T-helper 2 cell treated with Interferon-gamma antibody and Interleukin-4, amounts not matched to agents 5 μg/mL and 100 μg/mL, for 36 hours (primary cell): Measurements from ENCODE around the gene RBM11.
A peak's percentile ranks its signal among the peaks of the same experiment; 100 is the strongest.
"Not testable (repeated sequence)": the region's sequence is repeated elsewhere in the genome, so short reads cannot be mapped to it uniquely, and the experiment has no call there.

Experiments
- DNase-seq: peaks from one replicate; pipeline ENCODE4 v3.0.0; 2021; ENCODE audit warnings: low spot score
- H3K27ac Mint-ChIP-seq: one replicate; pipeline ENCODE4 v1.8.0; 2021; ENCODE audit warnings: mild to moderate bottlenecking, mixed read lengths
- H3K27me3 Mint-ChIP-seq: one replicate; pipeline ENCODE4 v1.8.0; 2021; ENCODE audit warnings: low read depth, mixed read lengths
- H3K36me3 Mint-ChIP-seq: one replicate; pipeline ENCODE4 v1.8.0; 2021; ENCODE audit warnings: low read depth, mixed read lengths
- H3K4me1 Mint-ChIP-seq: one replicate; pipeline ENCODE4 v1.8.0; 2021; ENCODE audit warnings: low read depth, mixed read lengths
- H3K4me3 Mint-ChIP-seq: one replicate; pipeline ENCODE4 v1.8.0; 2022; ENCODE audit warnings: mild to moderate bottlenecking, moderate library complexity, mixed read lengths
- H3K9me3 Mint-ChIP-seq: one replicate; pipeline ENCODE4 v1.8.0; 2021; ENCODE audit warnings: mixed read lengths

Gene RBM11

GRCh38 chr21:14215971-14216641 is at the start of gene RBM11:
Gene RBM11 (plus strand): TSS chr21:14216157. CDS start chr21:14216187, 30 bp downstream.
- Mint-ChIP-seq H3K27me3 (peaks cover 3% of the 10 kb centered on the region), H3K27ac (no peak within 1 kb of the TSS), H3K9me3 (no peaks in the 10 kb centered on the region), H3K4me3 (peak within 1 kb of the TSS; percentile 82), H3K36me3 (no peaks in the 10 kb centered on the region), H3K4me1 (peaks cover 2% of the 10 kb centered on the region)
- peak; percentile 72 for DNase-seq

- H3K9me3 Mint-ChIP-seq, H3K27me3 Mint-ChIP-seq, H3K27ac Mint-ChIP-seq, H3K4me1 Mint-ChIP-seq, DNase-seq, H3K36me3 Mint-ChIP-seq, H3K4me3 Mint-ChIP-seq: not testable (repeated sequence)
Observed at GRCh38 chr21:14166463-14167223, 49.3 kb upstream of the RBM11 start.

- H3K4me1 Mint-ChIP-seq = no peaks in the 10 kb centered on the region
- DNase-seq = no peak
- no peaks in the 10 kb centered on the region for H3K36me3 Mint-ChIP-seq
- peaks cover 2% of the 10 kb centered on the region for H3K27me3 Mint-ChIP-seq
- no peak overlapping the region for H3K27ac Mint-ChIP-seq
- no peaks in the 10 kb centered on the region for H3K9me3 Mint-ChIP-seq
- no peak overlapping the region for H3K4me3 Mint-ChIP-seq
Observed at GRCh38 chr21:14206222-14206621, 9.7 kb upstream of the RBM11 start.

GRCh38 chr21:14210738-14211137 is 5.2 kb upstream of the RBM11 start, which contains the start of gene LIPI:
Gene LIPI (minus strand): TSS chr21:14210955. CDS start chr21:14210845, 110 bp downstream.
- Mint-ChIP-seq H3K4me1 (no peaks in the 10 kb centered on the region), H3K9me3 (no peaks in the 10 kb centered on the region), H3K27me3 (peaks cover 5% of the 10 kb centered on the region), H3K4me3 (no peak within 1 kb of the TSS), H3K36me3 (no peaks in the 10 kb centered on the region), H3K27ac (no peak within 1 kb of the TSS)
- no peak for DNase-seq

- Mint-ChIP-seq H3K27me3 (peaks cover 5% of the 10 kb centered on the region), H3K9me3 (no peaks in the 10 kb centered on the region), H3K4me3 (no peak overlapping the region), H3K4me1 (peaks cover 2% of the 10 kb centered on the region), H3K27ac (no peak overlapping the region), H3K36me3 (no peaks in the 10 kb centered on the region)
- DNase-seq = no peak
Observed at GRCh38 chr21:14213164-14213563, 2.8 kb upstream of the RBM11 start.

GRCh38 chr21:14223365-14223764 is 7.4 kb downstream of the RBM11 start:
- peaks cover 2% of the 10 kb centered on the region for H3K4me1 Mint-ChIP-seq
- DNase-seq = no peak
- H3K36me3 Mint-ChIP-seq = no peaks in the 10 kb centered on the region
- no peaks in the 10 kb centered on the region for H3K9me3 Mint-ChIP-seq
- H3K4me3 Mint-ChIP-seq = no peak overlapping the region
- no peak overlapping the region for H3K27ac Mint-ChIP-seq
- H3K27me3 Mint-ChIP-seq = no peaks in the 10 kb centered on the region

- no peak overlapping the region for H3K4me3 Mint-ChIP-seq
- no peak overlapping the region for H3K27ac Mint-ChIP-seq
- H3K9me3 Mint-ChIP-seq = peaks cover 9% of the 10 kb centered on the region
- no peaks in the 10 kb centered on the region for H3K4me1 Mint-ChIP-seq
- H3K36me3 Mint-ChIP-seq = no peaks in the 10 kb centered on the region
- H3K27me3 Mint-ChIP-seq = no peaks in the 10 kb centered on the region
- no peak for DNase-seq
Observed at GRCh38 chr21:14229399-14229798, 13.4 kb downstream of the RBM11 start.

- H3K4me3 Mint-ChIP-seq = no peak overlapping the region
- H3K36me3 Mint-ChIP-seq = no peaks in the 10 kb centered on the region
- H3K27me3 Mint-ChIP-seq = no peaks in the 10 kb centered on the region
Observed at GRCh38 chr21:14235101-14235500, 19.1 kb downstream of the RBM11 start.

GRCh38 chr21:14236180-14236579 is 20.2 kb downstream of the RBM11 start:
- no peaks in the 10 kb centered on the region for H3K9me3 Mint-ChIP-seq
- no peak overlapping the region for H3K27ac Mint-ChIP-seq
- H3K4me3 Mint-ChIP-seq = no peak overlapping the region
- H3K27me3 Mint-ChIP-seq = no peaks in the 10 kb centered on the region
- DNase-seq = no peak
- no peaks in the 10 kb centered on the region for H3K4me1 Mint-ChIP-seq
- H3K36me3 Mint-ChIP-seq = no peaks in the 10 kb centered on the region

More at GRCh38 chr21:14235101-14235500, 19.1 kb downstream of the RBM11 start:
- no peaks in the 10 kb centered on the region for H3K9me3 Mint-ChIP-seq
- H3K4me1 Mint-ChIP-seq = no peaks in the 10 kb centered on the region
- H3K27ac Mint-ChIP-seq = no peak overlapping the region
- no peak for DNase-seq

- Mint-ChIP-seq H3K36me3 (no peaks in the 10 kb centered on the region), H3K4me3 (no peak overlapping the region), H3K4me1 (no peaks in the 10 kb centered on the region), H3K27me3 (no peaks in the 10 kb centered on the region), H3K9me3 (no peaks in the 10 kb centered on the region), H3K27ac (no peak overlapping the region)
- DNase-seq = no peak
Observed at GRCh38 chr21:14239281-14239680, 23.3 kb downstream of the RBM11 start.

- Mint-ChIP-seq H3K9me3 (no peaks in the 10 kb centered on the region), H3K4me3 (no peak overlapping the region), H3K4me1 (no peaks in the 10 kb centered on the region), H3K36me3 (no peaks in the 10 kb centered on the region), H3K27me3 (no peaks in the 10 kb centered on the region), H3K27ac (no peak overlapping the region)
- DNase-seq = no peak
Observed at GRCh38 chr21:14241297-14241696, 25.3 kb downstream of the RBM11 start.

GRCh38 chr21:14243461-14243860 is 27.5 kb downstream of the RBM11 start:
- Mint-ChIP-seq H3K36me3 (no peaks in the 10 kb centered on the region), H3K4me1 (no peaks in the 10 kb centered on the region), H3K9me3 (no peaks in the 10 kb centered on the region), H3K4me3 (no peak overlapping the region), H3K27ac (no peak overlapping the region), H3K27me3 (peaks cover 4% of the 10 kb centered on the region)
- DNase-seq = no peak

- Mint-ChIP-seq H3K36me3 (no peaks in the 10 kb centered on the region), H3K4me3 (no peak overlapping the region), H3K27ac (no peak overlapping the region), H3K9me3 (no peaks in the 10 kb centered on the region), H3K4me1 (no peaks in the 10 kb centered on the region), H3K27me3 (peaks cover 4% of the 10 kb centered on the region)
- no peak for DNase-seq
Observed at GRCh38 chr21:14243874-14244273, 27.9 kb downstream of the RBM11 start.

- no peak for DNase-seq
- Mint-ChIP-seq H3K4me1 (no peaks in the 10 kb centered on the region), H3K4me3 (no peak overlapping the region), H3K9me3 (no peaks in the 10 kb centered on the region), H3K27ac (no peak overlapping the region), H3K36me3 (no peaks in the 10 kb centered on the region), H3K27me3 (peaks cover 7% of the 10 kb centered on the region)
Observed at GRCh38 chr21:14244911-14245310, 29.0 kb downstream of the RBM11 start.
